DOHH2 (cell line): ENCODE results near the gene TMEM258.

ENCODE experiments used
- H3F3A ChIP-seq: fragments of 200-600 bp; sonication (generic), shearing (Covaris generic); 2 replicates; pipeline ENCODE4 v1.6.0; 2016; ENCODE audit warnings: antibody characterized with exemption, mild to moderate bottlenecking; ENCODE audit not compliant: control insufficient read depth, insufficient read depth
- H3K27ac ChIP-seq: fragments of 200-600 bp; sonication (generic); 2 replicates; pipeline ENCODE4 v1.5.1; 2014; ENCODE audit warnings: low read depth, mild to moderate bottlenecking, low read length, moderate library complexity
- H3K27me3 ChIP-seq: fragments of 200-600 bp; sonication (generic); 2 replicates; pipeline ENCODE4 v1.6.1; 2014; ENCODE audit warnings: mild to moderate bottlenecking, low read length, mixed read lengths; ENCODE audit not compliant: control insufficient read depth
- H3K36me3 ChIP-seq: fragments of 200-600 bp; sonication (generic); 2 replicates; pipeline ENCODE4 v1.6.1; 2014; ENCODE audit warnings: mild to moderate bottlenecking, low read length, moderate library complexity, mixed read lengths; ENCODE audit not compliant: control insufficient read depth
- H3K4me1 ChIP-seq: fragments of 200-600 bp; sonication (generic); 2 replicates; pipeline ENCODE4 v1.6.1; 2014; ENCODE audit warnings: mild to moderate bottlenecking, low read length, mixed read lengths; ENCODE audit not compliant: control insufficient read depth
- H3K4me2 ChIP-seq: fragments of 200-600 bp; sonication (generic); 2 replicates; pipeline ENCODE4 v1.6.0; 2014; ENCODE audit warnings: mild to moderate bottlenecking, low read length, moderate library complexity
- H3K4me3 ChIP-seq: fragments of 200-600 bp; sonication (generic); 2 replicates; pipeline ENCODE4 v1.5.1; 2014; ENCODE audit warnings: mild to moderate bottlenecking, low read length, mixed read lengths
- H3K79me2 ChIP-seq: fragments of 200-600 bp; sonication (generic); 2 replicates; pipeline ENCODE4 v1.6.1; 2014; ENCODE audit warnings: mild to moderate bottlenecking, low read length, mixed read lengths; ENCODE audit not compliant: control insufficient read depth
- H3K9me2 ChIP-seq: fragments of 200-600 bp; sonication (generic); replicated peaks from 2 replicates; pipeline ENCODE4 v1.6.1; 2014; ENCODE audit warnings: mild to moderate bottlenecking, low read length, mixed read lengths; ENCODE audit not compliant: control insufficient read depth
- H3K9me3 ChIP-seq: fragments of 200-600 bp; sonication (generic); 2 replicates; pipeline ENCODE4 v1.6.1; 2014; ENCODE audit warnings: antibody characterized with exemption, low read length, mixed read lengths; ENCODE audit not compliant: control insufficient read depth, insufficient read depth
- H4K20me1 ChIP-seq: fragments of 200-600 bp; sonication (generic); 2 replicates; pipeline ENCODE4 v1.6.0; 2014; ENCODE audit warnings: low read depth, mild to moderate bottlenecking, antibody characterized with exemption, low read length, moderate library complexity; ENCODE audit not compliant: control insufficient read depth, insufficient read depth
- EZH2phosphoT487 ChIP-seq: fragments of 200-600 bp; sonication (generic); IDR thresholded peaks from 2 replicates; pipeline ENCODE4 v1.6.1; 2017; ENCODE audit warnings: borderline replicate concordance, mild to moderate bottlenecking, antibody characterized with exemption, low read length, moderate library complexity, mixed read lengths
- TF ChIP-seq, protein P1 (sequence below): fragments of 200-600 bp; sonication (generic); IDR thresholded peaks from one replicate; pipeline ENCODE4 v1.5.1; 2014; ENCODE audit warnings: antibody characterized with exemption, mild to moderate bottlenecking, low read depth, low read length; ENCODE audit not compliant: poor library complexity, severe bottlenecking

The TMEM258 gene

GRCh38 chr11:61752925-61753521 is 39.4 kb downstream of the TMEM258 start:
- H3K27ac ChIP-seq = no peak overlapping the region
- H3K9me2 ChIP-seq = no peaks in the 10 kb centered on the region
- H3F3A ChIP-seq = no peaks in the 10 kb centered on the region
- no peaks in the 10 kb centered on the region for H4K20me1 ChIP-seq
- TF ChIP-seq, protein P1, sequence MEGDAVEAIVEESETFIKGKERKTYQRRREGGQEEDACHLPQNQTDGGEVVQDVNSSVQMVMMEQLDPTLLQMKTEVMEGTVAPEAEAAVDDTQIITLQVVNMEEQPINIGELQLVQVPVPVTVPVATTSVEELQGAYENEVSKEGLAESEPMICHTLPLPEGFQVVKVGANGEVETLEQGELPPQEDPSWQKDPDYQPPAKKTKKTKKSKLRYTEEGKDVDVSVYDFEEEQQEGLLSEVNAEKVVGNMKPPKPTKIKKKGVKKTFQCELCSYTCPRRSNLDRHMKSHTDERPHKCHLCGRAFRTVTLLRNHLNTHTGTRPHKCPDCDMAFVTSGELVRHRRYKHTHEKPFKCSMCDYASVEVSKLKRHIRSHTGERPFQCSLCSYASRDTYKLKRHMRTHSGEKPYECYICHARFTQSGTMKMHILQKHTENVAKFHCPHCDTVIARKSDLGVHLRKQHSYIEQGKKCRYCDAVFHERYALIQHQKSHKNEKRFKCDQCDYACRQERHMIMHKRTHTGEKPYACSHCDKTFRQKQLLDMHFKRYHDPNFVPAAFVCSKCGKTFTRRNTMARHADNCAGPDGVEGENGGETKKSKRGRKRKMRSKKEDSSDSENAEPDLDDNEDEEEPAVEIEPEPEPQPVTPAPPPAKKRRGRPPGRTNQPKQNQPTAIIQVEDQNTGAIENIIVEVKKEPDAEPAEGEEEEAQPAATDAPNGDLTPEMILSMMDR = no peak
- no peak for TF ChIP-seq EZH2phosphoT487
- peaks cover 39% of the 10 kb centered on the region for H3K27me3 ChIP-seq
- no peak overlapping the region for H3K4me2 ChIP-seq
- no peaks in the 10 kb centered on the region for H3K36me3 ChIP-seq
- H3K9me3 ChIP-seq = no peaks in the 10 kb centered on the region
- no peaks in the 10 kb centered on the region for H3K79me2 ChIP-seq
- no peak overlapping the region for H3K4me3 ChIP-seq
- H3K4me1 ChIP-seq = no peaks in the 10 kb centered on the region

DNA sequence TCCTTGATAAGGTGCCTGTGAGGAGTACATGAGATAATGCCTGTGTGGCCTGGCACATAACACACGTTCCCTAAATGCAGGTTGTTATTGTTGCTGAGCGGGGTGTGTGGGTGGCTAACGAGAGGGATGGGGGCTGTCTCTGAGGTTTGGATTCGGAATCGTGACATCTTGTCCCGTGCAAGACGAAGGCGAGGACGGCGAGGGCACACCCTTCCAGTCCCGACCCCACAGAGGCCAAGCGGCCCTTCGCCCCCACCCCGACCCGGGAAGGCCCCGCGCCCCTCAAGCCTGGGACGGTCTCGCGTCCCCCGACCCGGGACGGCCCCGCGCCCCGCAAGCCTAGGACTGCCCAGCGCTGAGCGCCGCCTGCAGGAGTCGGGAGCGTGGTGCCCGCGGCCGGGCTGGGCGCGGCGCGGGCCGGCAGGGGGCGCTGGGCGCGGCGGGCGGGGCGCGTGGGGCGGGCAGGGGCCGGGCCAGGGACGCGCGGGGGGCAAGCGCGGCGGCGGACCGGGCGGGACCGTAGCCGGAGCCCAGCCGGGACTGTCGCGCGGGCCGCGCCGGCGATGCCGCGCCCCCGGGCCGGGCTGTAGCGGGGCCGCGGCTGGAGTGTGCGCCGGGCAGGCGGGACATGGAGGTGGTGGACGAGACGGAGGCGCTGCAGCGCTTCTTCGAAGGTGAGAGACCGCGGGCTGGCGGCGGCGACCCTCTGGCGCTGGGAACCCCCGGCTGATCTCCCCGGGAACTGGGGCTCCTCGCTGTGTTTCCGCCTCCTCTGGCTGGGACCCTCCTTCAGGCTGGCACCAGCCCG is 40.1 kb downstream of the TMEM258 start, which contains the start of gene MYRF:
Gene MYRF (plus strand): TSS at position 520 of the 808 bp plus-strand sequence. CDS start 109 bp downstream, at position 629.
- H3K36me3 ChIP-seq = no peaks in the 10 kb centered on the region
- no peak within 1 kb of the TSS for H3K4me3 ChIP-seq
- H3K9me3 ChIP-seq = no peaks in the 10 kb centered on the region
- no peaks in the 10 kb centered on the region for H3K9me2 ChIP-seq
- peaks cover 39% of the 10 kb centered on the region for H3K27me3 ChIP-seq
- no peak within 1 kb of the TSS for H3K4me2 ChIP-seq
- no peaks in the 10 kb centered on the region for H3K4me1 ChIP-seq
- H3F3A ChIP-seq = no peaks in the 10 kb centered on the region
- H3K79me2 ChIP-seq = no peaks in the 10 kb centered on the region
- H3K27ac ChIP-seq = no peak within 1 kb of the TSS
- no peaks in the 10 kb centered on the region for H4K20me1 ChIP-seq
- TF ChIP-seq EZH2phosphoT487 = no peak
- TF ChIP-seq, protein P1 = peak; percentile 53

- Histone ChIP-seq H3K4me1 (no peaks in the 10 kb centered on the region), H3F3A (no peaks in the 10 kb centered on the region), H3K79me2 (no peaks in the 10 kb centered on the region), H3K9me3 (no peaks in the 10 kb centered on the region), H3K4me2 (no peak overlapping the region), H3K4me3 (no peak overlapping the region), H3K27me3 (peaks cover 39% of the 10 kb centered on the region), H3K27ac (no peak overlapping the region), H3K36me3 (no peaks in the 10 kb centered on the region), H3K9me2 (no peaks in the 10 kb centered on the region), H4K20me1 (no peaks in the 10 kb centered on the region)
- TF ChIP-seq, protein P1 = no peak
- TF ChIP-seq EZH2phosphoT487 = no peak
These were observed 41.0 kb downstream of the TMEM258 start for GRCh38 chr11:61751384-61751783.
